DMS153 treated with DMSO at 0.1 percent for 48 hours (cell line): Measurements from ENCODE around the gene ELP4.
"Not testable (repeated sequence)": the region's sequence is repeated elsewhere in the genome, so short reads cannot be mapped to it uniquely, and the experiment has no call there.

Source experiments
- DNase-seq: peaks from one replicate; lab custom pipeline; 2025; ENCODE audit not compliant: unreplicated experiment; lab: John Stamatoyannopoulos, UW

ELP4 gene

GRCh38 chr11:31542862-31543261 lies 33.3 kb downstream of the ELP4 start:
- DNase-seq, result no peak

- no peak for DNase-seq
Measured at GRCh38 chr11:31555938-31556337, 46.4 kb downstream of the ELP4 start.

- DNase-seq, result no peak
Measured at GRCh38 chr11:31558001-31558400, 48.4 kb downstream of the ELP4 start.

GRCh38 chr11:31560842-31561476 lies 51.4 kb downstream of the ELP4 start:
- no peak for DNase-seq

DNA sequence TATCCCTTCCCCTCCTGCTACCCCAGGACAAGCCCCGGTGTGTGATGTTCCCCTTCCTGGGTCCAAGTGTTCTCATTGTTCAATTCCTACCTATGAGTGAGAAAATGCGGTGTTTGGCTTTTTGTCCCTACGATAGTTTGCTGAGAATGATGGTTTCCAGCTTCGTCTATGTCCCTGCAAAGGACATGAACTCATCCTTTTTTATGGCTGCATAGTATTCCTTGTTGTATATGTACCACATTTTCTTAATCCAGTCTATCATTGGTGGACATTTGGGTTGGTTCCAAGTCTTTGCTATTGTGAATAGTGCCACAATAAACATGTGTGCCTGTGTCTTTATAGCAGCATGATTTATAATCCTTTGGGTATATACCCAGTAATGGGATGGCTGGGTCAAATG lies 55.0 kb downstream of the ELP4 start:
- not testable (repeated sequence) for DNase-seq

GRCh38 chr11:31574133-31574532 lies 64.6 kb downstream of the ELP4 start:
- not testable (repeated sequence) for DNase-seq

DNA sequence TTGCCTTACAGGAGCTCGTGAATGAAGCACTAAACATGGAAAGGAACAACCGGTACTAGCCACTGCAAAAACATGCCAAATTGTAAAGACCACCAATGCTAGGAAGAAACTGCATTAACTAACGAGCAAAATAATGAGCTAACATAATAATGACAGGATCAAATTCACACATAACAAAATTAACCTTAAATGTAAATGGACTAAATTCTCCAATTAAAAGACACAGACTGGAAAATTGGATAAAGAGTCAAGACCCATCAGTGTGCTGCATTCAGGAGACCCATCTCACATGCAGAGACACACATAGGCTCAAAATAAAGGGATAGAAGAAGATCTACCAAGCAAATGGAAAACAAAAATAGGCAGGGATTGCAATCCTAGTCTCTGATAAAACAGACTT lies 66.2 kb downstream of the ELP4 start:
- DNase-seq, result not testable (repeated sequence)

- not testable (repeated sequence) for DNase-seq
Measured at GRCh38 chr11:31579412-31579811, 69.8 kb downstream of the ELP4 start.

- no peak for DNase-seq
Measured at GRCh38 chr11:31582697-31583096, 73.1 kb downstream of the ELP4 start.

DNA sequence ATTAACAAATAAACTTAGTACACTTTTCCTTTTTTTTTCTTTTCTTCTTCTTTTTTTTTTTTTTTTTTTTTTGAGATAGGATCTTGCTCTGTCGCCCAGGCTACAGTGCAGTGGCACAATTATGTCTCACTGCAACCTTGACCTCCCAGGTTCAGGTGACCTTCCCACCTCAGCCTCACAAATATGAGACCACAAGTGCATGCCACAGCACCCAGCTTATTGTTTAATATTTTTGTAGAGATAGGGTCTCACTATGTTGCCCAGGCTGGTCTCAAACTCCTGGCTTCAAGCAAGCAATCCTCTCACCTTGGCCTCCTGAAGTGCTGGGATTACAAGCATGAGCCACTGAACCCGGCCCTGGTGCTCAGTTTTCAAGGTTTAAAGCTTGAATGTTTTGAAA lies 88.9 kb downstream of the ELP4 start:
- no peak for DNase-seq

GRCh38 chr11:31601635-31602282 lies 92.2 kb downstream of the ELP4 start:
- DNase-seq, result no peak

DNA sequence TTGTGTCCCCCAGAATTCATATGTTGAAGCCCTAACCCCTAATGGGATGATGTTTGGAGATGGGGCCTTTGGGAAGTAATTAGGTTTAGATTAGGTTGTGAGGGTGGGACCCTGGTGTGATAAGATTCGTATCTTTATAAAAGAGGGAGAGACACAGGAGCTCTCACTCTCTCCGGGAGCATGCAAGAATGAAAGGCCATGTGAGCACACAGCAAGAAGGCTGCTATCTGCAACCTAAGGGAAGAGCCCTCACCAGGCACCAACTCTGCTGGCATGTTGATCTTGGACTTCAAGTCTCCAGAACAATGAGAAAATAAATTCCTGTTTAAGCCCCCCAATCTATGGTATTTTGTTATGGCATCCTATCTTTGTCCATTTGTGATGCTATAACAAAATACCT lies 97.3 kb downstream of the ELP4 start:
- DNase-seq, result no peak

GRCh38 chr11:31607914-31608313 lies 98.3 kb downstream of the ELP4 start:
- no peak for DNase-seq

- DNase-seq, result no peak
Measured at GRCh38 chr11:31608995-31609394, 99.4 kb downstream of the ELP4 start.

- DNase-seq, result no peak
Measured at GRCh38 chr11:31610544-31610943, 101.0 kb downstream of the ELP4 start.

DNA sequence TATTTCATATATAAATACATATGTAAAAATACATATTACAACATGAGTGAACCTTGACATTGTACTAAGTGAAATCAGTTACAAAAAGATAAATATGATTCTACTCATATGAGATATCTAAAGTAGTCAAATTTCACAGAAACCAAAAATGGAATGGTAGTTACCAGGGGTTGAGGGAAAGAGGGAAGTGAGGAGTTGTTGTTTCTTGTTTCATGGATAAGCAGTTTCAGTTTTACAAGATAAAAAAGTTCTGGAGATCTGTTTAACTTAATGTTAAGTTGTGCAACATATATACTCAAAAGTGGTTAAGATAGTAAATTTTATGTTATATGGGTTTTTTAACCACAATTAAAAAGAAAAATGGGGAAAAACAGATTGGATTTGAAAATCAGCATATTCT lies 107.7 kb downstream of the ELP4 start:
- DNase-seq, result no peak

DNA sequence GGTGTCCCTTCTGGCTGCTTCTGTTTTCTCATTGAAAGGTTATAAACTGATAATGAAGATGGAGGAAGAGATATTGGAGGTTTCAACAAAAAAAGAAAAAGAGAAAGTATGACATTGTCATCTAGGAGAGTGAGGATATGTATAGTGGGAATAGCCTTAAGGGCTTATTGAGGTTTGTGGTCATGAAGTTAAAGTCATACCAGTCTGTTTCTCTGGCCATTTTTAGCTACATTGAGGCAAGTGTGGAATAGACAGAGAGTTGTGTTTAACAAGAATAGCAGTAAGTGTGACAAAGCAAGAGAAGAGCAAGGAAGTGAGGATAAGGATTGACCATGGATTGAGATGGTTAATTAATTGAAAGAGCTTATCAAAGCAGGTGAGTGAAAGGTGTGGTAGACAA lies 110.4 kb downstream of the ELP4 start:
- DNase-seq, result no peak

GRCh38 chr11:31620434-31620833 lies 110.9 kb downstream of the ELP4 start:
- no peak for DNase-seq

- no peak for DNase-seq
Measured at GRCh38 chr11:31625868-31626267, 116.3 kb downstream of the ELP4 start.

DNA sequence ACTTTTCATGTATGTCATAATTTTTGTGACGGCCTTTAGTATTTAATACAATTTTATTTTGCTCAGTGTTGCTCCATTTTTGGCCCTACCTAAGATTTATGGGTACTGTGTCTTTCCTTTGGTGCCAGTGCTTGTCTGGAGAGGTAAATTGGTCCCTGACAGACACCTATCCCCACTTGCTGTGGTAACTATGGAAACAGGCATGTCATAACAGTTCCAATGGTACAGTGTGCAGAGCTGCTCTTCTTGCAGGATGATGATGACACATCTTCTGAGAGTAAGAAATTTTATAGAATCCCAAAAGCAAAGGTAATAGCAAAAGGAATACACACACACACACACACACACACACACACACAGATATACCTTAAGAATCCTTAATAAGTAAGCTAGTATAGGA lies 118.5 kb downstream of the ELP4 start:
- DNase-seq, result no peak

GRCh38 chr11:31636983-31637382 lies 127.4 kb downstream of the ELP4 start:
- DNase-seq, result no peak

- DNase-seq, result no peak
Measured at GRCh38 chr11:31640611-31641010, 131.0 kb downstream of the ELP4 start.

- DNase-seq, result no peak
Measured at GRCh38 chr11:31641477-31642062, 132.0 kb downstream of the ELP4 start.
